NB4 (cell line): ENCODE results near the gene TAF3.

Experiments used
- DNase-seq: peaks from one replicate; pipeline ENCODE4 v3.0.0; 2010; ENCODE audit warnings: low read depth
- H3K4me3 ChIP-seq: one replicate; pipeline ENCODE4 v1.5.1; 2011; ENCODE audit warnings: mild to moderate bottlenecking, low read depth, low read length, moderate library complexity
- CTCF ChIP-seq: IDR thresholded peaks from one replicate; pipeline ENCODE4 v1.5.1; 2012; ENCODE audit warnings: low read depth, low read length
- MAX ChIP-seq: IDR thresholded peaks from 2 replicates; pipeline ENCODE4 v1.6.1; 2011; ENCODE audit warnings: low read depth, low read length
- MYC ChIP-seq: IDR thresholded peaks from 2 replicates; pipeline ENCODE4 v1.6.1; 2011; ENCODE audit warnings: low read depth, low read length
- POLR2A ChIP-seq: IDR thresholded peaks from 2 replicates; pipeline ENCODE4 v1.6.1; 2011; ENCODE audit warnings: mild to moderate bottlenecking; ENCODE audit not compliant: insufficient read length; ENCODE audit errors: extremely low read depth

The TAF3 gene

GRCh38 chr10:8044908-8045725 lies 226.8 kb downstream of the TAF3 start:
- TF ChIP-seq MAX (no peak), POLR2A (no peak), MYC (no peak)
- DNase-seq = no peak
- H3K4me3 ChIP-seq = no peak overlapping the region

GRCh38 chr10:8045726-8046494 lies 227.6 kb downstream of the TAF3 start:
- no peak overlapping the region for H3K4me3 ChIP-seq
- DNase-seq = no peak
- TF ChIP-seq CTCF = no peak
- TF ChIP-seq MYC = no peak
- no peak for TF ChIP-seq POLR2A
- no peak for TF ChIP-seq MAX

GRCh38 chr10:8047452-8048280 lies 229.4 kb downstream of the TAF3 start:
- DNase-seq = no peak
- TF ChIP-seq POLR2A = no peak
- TF ChIP-seq MYC = no peak
- no peak for TF ChIP-seq MAX
- no peak for TF ChIP-seq CTCF
- H3K4me3 ChIP-seq = no peak overlapping the region

GRCh38 chr10:8048281-8049008 lies 230.1 kb downstream of the TAF3 start:
- no peak overlapping the region for H3K4me3 ChIP-seq
- no peak for DNase-seq

GRCh38 chr10:8049045-8049864 lies 230.9 kb downstream of the TAF3 start:
- no peak overlapping the region for H3K4me3 ChIP-seq
- no peak for DNase-seq
- TF ChIP-seq POLR2A (no peak), CTCF (no peak), MAX (no peak), MYC (no peak)

More at GRCh38 chr10:8048281-8049008, 230.1 kb downstream of the TAF3 start:
- no peak for TF ChIP-seq POLR2A
- no peak for TF ChIP-seq CTCF
